ENCODE data around the gene SHLD2.
"Not testable (repeated sequence)": the region's sequence is repeated elsewhere in the genome, so short reads cannot be mapped to it uniquely, and the experiment has no call there.

The SHLD2 gene

GRCh38 chr10:87213150-87213765 is 118.3 kb downstream of the SHLD2 start:
- DNase-seq (ENCODE audit: low read depth), result not testable (repeated sequence)

DNA sequence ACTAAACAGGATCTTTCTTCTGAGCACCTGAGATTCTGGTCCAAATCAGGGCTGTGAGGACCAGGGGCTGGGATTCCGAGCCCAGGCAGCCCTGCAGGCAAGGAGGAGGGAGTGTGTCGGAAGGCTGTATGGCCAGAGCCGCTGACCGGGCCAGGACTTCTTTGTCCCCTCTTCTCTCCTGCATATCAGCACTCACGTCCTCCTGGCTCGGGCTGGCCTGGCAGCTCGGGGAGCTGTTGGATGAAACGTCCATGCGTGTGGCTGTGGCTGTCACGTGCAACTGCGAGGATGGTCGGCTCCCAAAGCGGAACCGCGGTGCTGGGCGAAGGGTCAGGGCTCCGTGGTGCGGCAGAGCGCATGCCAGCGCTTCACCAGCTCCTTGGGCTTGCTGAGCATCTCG is 118.8 kb downstream of the SHLD2 start:
- DNase-seq (ENCODE audit: low read depth), result not testable (repeated sequence)

DNA sequence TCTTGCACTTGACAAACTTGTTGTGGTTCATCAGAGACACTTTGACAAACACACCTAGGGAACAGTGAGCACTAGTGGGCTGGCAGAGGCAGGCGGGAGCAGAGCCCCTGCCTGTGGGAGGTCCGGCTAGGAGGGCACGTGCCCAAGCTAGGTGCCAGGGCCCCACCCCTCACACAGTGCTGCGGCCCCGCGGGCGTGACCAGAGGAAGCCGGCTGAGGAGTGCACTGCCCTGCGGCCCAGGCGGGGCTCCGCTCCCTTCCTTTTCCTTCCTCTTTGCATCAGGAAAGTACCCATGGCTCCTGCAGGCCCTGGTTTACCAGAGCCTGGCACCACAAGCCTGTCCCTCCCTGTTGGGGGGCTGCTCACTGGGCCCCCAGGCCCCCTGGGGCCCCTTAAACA is 121.1 kb downstream of the SHLD2 start:
- DNase-seq (ENCODE audit: low read depth), result not testable (repeated sequence)

DNA sequence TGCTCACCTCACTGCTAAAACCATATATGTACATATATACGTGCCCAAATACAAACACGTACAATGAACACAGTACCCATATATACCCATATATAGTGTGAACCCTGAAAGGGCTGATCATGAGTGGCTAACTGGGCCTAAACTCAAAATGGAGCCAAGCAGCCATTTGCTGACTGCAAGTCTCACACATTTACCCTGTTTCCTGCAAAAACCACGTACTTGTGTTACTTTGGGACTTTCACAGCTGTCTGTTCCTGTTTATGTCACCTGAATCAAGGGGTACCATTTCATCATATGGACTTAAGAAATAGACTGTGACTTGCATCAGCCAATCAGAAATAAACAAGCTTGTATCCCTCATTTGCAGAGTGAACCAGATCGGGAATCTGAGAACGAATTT is 124.4 kb downstream of the SHLD2 start:
- not testable (repeated sequence) for DNase-seq (ENCODE audit: low read depth)

DNA sequence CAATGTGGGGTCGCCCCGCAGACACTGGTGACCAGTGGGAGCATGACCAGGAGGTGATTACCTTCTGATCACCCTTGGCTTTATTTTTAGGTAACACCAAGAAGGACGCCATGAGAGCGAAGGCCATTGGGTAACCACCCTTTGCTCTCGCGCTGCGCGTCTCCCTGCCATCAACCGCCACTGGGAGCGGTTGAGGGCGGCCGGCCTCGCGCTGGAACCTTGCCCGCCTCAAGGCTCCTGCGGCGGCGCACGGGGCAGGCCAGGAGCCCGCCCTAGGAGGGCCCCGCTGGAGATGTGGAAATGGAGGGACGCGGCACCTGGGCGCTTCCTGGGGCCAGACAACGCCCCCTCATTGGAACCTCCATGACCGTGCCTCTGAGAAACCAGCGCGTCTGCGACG is 127.8 kb downstream of the SHLD2 start:
- not testable (repeated sequence) for DNase-seq (ENCODE audit: low read depth)

DNA sequence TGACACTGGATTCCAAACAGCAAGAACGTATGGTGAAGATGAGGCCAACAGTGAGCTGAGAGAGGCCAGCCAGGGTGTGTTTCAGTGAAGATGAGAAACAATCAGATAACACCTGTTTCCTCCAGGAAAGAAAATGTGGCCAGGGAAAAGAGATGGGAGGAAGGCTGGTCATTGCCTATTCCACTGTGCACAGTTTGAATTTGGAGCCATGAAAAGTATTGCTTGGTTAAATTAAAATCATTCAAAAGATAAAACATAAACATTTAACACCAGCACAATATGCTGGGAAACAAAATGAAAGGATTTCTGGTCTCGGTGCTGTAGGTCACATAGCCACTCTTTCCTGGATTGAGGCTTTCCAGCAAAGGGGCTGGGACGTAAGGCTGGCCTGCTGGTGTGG is 130.1 kb downstream of the SHLD2 start, which contains the start of gene NUTM2A:
Gene NUTM2A, plus strand, starts transcription at position 301 of the 400 bp plus-strand sequence. CDS start 383 bp downstream, outside the sequence.
- not testable (repeated sequence) for DNase-seq (ENCODE audit: low read depth)

- DNase-seq (ENCODE audit: low read depth), result not testable (repeated sequence)
These were observed 133.2 kb downstream of the SHLD2 start for GRCh38 chr10:87228247-87228646.

- DNase-seq (ENCODE audit: low read depth), result not testable (repeated sequence)
These were observed 134.2 kb downstream of the SHLD2 start for GRCh38 chr10:87229211-87229610.

GRCh38 chr10:87234854-87235253 is 139.8 kb downstream of the SHLD2 start:
- not testable (repeated sequence) for DNase-seq (ENCODE audit: low read depth)

DNA sequence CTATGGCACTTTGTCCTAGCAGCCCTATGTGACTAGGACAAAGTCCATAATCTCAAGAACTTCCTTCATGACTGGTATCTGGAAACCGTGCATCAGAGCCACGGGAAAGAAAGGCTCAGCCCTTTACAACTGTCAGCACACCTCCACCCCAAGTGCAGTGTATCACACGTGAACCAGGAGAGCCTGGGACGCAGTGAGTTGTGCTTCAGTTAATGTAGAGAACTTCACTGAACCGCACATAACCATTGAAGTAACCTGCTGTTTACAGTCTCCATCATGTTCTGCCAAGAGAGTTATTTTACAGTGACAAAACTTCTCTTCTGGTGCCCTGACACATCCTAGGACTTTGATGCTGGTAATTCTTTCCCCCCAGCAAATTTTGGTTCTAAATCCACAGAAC is 142.2 kb downstream of the SHLD2 start:
- DNase-seq (ENCODE audit: low read depth), result not testable (repeated sequence)

DNA sequence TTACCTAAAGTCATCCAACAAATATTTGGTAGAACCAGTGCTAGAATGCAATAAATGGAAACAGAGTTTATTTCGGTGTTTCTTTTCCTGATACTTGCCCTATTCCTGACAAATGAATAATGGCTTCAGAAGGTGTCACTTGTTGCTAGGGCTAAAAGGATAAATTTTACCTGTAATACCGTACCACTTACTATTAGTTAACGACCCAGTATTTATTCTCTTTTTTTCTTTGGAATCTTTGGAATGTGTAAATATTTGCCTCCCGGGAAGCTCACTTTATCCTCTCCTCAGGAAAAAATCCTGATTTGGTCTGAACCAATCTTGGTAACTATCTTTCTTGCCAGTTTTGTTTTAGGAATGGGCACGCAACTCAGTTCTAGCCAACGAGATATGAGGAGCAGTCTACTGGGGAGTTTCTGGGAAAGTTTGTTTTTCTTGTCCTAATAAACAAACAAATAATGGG is 144.4 kb downstream of the SHLD2 start:
- not testable (repeated sequence) for DNase-seq (ENCODE audit: low read depth)
